HG03196 (cell line): ENCODE data around the gene AGBL1.
"Not testable (repeated sequence)": the region's sequence is repeated elsewhere in the genome, so short reads cannot be mapped to it uniquely, and the experiment has no call there.

ENCODE experiments used
- ATAC-seq: cut with Tn5 transposase; IDR thresholded peaks from one replicate; pipeline ENCODE4 v1.9.1; 2021; ENCODE audit not compliant: unreplicated experiment

Gene AGBL1

DNA sequence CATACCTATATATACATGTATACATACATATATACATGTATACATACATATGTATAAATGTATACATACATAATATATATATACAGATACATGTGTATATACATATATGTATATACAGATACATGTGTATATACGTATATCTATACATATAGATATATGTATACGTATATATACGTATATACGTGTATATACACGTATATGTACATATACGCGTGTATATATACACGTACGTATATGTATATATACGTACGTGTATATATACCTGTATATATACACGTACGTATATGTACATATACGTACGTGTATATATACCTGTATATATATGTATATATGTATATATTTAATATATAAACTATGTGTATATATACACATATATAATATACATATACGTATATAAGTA, 955.2 kb downstream of the AGBL1 start:
- no peak for ATAC-seq

- ATAC-seq: no peak
Observed at GRCh38 chr15:87038404-87038803, 958.7 kb downstream of the AGBL1 start.

GRCh38 chr15:87042619-87043018, 962.9 kb downstream of the AGBL1 start:
- not testable (repeated sequence) for ATAC-seq

GRCh38 chr15:87045746-87046145, 966.1 kb downstream of the AGBL1 start:
- no peak for ATAC-seq

- no peak for ATAC-seq
Observed at GRCh38 chr15:87047203-87047965, 967.7 kb downstream of the AGBL1 start.
